Stimulated activated CD8-positive, alpha-beta memory T cell treated with anti-CD3 and anti-CD28 coated beads, Interleukin-4, amount 100 ng/mL, for 24 hours (primary cell): Measurements from ENCODE around the gene HNRNPM.
"Not testable (repeated sequence)": the region's sequence is repeated elsewhere in the genome, so short reads cannot be mapped to it uniquely, and the experiment has no call there.

Experiments used
- DNase-seq: peaks from one replicate; pipeline ENCODE4 v3.0.0-alpha.2; 2020; ENCODE audit warnings: low read depth

The HNRNPM gene, protein sequence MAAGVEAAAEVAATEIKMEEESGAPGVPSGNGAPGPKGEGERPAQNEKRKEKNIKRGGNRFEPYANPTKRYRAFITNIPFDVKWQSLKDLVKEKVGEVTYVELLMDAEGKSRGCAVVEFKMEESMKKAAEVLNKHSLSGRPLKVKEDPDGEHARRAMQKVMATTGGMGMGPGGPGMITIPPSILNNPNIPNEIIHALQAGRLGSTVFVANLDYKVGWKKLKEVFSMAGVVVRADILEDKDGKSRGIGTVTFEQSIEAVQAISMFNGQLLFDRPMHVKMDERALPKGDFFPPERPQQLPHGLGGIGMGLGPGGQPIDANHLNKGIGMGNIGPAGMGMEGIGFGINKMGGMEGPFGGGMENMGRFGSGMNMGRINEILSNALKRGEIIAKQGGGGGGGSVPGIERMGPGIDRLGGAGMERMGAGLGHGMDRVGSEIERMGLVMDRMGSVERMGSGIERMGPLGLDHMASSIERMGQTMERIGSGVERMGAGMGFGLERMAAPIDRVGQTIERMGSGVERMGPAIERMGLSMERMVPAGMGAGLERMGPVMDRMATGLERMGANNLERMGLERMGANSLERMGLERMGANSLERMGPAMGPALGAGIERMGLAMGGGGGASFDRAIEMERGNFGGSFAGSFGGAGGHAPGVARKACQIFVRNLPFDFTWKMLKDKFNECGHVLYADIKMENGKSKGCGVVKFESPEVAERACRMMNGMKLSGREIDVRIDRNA

DNA sequence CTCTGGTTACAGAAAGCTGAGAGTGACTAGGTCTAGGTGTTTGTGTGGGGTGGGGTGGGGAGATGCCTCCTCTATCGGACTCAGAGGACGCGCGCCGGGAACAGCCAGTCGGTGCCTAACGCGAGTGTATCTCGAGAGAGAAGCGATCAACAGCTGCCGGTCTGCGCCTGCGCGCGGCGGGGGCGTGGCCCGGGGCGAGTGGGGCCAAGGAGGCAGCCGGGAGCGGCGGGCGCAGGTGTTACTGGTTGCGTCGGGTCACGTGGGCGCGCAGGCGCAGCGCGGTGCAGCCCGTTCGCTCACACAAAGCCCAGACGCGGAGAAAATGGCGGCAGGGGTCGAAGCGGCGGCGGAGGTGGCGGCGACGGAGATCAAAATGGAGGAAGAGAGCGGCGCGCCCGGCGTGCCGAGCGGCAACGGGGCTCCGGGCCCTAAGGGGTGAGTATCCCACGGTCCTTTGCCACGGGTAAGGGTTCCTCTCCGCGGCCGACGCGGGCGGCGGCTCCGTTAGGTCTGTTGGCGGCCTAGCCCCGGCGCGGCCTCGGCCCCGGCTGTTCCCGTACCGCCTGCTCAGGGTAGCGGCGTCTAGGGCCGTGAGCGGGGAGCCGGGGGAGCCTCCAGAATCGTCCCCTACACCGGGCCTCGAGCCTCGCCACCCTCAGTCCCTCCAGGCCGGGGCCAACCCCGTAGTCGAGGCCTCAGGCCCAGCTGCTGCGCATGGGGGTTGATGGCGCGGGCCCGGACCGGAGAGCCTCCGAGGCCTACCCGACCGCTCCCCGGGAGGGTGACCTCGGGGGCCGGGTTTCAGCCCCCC is at the start of gene HNRNPM:
Gene HNRNPM, plus strand, starts transcription at position 299 of the 811 bp plus-strand sequence. Its CDS starts 24 bp downstream, at position 323.
- peak; percentile 100 for DNase-seq

DNA sequence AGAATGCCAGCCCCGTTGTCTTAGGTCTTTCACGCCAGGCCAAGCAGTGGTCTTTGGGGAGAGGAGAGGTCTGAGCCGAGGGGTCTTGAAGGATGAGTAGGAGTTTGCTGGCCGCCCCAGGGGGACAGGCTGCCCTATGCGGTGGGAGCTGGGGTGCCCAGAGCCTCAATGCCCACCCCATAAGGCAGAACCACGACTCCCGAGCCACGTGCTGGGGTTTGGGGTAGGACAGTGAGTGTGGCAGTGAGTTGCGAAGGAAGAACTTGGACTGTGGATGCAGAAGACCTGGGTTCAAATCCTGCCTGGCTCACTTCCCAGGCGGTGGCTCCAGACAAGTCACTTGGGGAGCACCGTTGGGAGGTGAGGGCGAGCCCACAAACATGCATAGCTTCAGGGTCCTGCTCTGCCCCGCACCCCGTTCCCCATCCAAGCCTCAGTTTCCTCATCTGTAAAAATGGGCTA is 49.1 kb upstream of the HNRNPM start:
- no peak for DNase-seq

DNA sequence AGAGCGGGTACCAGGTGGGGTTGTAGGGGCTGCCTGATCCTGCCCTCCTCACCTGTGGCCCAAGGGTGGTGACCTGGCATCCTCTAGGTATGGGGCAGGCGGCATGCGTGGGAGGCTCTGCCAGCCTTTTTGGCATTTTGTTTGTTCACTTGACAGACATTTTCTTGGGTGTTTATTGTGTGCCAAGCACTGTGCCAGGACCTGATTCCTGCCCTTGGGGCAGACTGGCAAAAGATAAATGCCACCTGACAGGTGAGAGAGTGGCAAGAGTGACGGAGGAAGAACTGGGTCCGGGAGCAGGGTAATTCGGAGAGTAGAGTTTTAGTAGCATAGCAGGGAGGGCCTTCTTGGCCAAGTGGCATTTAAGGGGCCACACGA is 48.6 kb upstream of the HNRNPM start:
- no peak for DNase-seq

DNA sequence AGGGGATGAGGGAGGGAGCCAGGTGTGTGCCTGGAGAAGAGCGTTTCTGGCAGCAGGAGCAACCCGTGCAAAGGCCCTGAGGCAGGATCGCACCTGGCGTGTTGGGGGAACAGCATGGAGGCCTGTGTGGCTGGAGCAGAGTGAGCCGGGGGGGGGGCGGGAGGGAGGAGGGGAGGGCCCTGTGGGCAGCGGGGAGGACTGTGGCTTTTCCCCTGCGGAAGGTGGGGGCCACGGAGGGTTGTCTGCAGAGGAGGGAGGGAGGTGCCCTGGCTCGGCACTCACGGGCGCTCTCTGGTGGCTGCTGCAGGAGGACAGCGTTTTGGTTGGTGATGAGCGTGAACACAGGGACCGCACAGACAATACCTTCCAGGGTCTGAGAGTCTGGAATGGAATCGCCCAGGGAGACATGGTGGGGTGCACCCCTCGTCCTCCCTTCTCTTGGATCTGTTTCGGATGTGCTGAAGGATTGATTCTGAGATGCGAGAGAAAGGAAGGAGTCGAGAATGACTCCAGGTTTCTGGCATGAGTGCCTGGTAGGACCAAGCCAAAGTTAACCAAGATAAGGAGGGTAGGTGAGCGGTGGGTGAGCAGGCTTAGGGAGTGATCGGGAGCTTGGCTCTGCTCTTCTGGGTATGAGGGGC is 48.1 kb upstream of the HNRNPM start:
- peak; percentile 55 for DNase-seq

DNA sequence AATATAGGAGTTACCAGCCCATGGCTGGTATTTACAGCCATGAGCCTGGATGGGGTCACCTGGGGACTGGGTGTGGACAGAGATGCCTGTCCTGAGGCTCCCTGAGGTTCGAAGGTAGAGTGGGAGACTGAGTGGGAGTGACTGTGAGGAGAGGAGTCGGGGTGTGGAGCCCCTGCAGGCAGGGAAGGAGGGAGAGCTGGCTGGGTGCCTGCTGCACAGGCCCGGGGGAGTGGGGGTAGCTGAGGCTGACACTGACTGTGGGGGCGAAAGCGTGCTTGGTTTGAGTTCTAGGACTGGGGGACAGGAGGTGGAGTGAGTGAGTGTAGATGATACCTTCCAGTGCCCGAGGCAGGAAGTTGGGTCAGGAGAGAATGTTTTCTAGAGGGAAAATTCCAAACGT is 47.5 kb upstream of the HNRNPM start:
- DNase-seq: no peak

DNA sequence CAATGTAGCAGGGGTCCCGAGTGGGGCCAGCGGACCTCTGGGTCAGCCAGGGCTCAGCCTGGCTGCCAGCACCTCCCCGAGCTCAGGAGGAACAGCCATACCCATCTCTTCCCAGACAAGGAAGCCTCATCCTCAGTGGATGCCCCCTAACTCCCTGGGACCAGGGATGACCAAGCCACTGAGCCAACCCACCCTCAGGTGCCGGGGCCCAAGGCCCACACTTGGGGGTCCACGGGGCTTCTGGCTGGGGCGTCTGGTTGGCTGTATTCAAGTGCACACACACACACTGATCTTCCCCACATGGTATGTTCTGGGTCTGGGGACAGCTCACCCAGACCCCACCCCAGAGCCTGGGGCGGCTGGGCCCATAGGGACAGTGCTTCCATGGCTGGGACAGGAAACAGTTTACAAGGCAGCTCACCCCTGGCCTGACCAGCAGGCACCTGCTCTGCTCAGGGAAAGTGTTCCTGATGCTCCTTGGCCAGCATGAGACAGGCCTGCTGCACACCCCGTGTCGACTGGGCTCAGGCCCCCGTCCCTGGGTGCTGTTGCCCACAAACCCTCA is 46.9 kb upstream of the HNRNPM start:
- no peak for DNase-seq

DNA sequence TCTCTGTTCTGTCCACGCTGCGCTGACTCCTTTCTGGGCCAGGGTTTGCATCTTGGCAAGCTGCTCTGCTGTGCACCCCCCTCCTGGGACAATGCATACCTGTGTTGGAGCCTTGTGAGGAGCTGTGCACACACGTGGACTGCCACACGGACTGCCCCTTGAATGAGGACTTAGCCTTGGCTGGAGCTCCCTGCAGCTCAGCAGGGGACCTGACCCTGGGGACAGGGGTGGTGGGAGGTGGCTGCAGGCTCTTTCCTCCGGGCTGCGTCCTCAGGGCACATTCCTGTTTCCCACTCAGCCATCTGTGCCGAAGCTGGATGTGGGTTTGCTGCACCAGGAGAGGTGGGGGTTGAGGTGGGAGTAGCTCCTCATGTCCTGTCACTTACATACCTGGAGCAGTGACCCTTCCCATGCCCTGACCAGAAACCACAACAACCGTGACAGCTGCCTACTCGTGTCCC is 46.4 kb upstream of the HNRNPM start:
- no peak for DNase-seq

DNA sequence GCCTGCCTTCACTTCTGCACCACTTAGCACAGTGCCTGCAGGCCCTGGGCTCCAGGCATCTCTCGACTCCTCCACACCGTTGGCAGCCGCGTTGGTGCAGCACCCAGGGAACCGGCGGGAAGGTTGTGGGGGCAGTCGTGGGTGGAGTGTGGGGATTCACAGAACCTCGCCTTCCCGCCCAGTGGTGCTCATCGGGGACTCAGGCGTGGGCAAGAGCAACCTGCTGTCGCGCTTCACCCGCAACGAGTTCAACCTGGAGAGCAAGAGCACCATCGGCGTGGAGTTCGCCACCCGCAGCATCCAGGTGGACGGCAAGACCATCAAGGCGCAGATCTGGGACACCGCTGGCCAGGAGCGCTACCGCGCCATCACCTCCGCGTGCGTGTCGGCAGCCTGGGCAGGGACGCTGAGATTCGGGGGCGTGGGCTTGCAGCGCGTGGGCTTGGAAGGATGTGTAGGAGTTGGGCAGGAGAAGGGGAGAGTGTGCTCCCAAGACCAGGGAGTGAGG is 45.0 kb upstream of the HNRNPM start:
- no peak for DNase-seq

DNA sequence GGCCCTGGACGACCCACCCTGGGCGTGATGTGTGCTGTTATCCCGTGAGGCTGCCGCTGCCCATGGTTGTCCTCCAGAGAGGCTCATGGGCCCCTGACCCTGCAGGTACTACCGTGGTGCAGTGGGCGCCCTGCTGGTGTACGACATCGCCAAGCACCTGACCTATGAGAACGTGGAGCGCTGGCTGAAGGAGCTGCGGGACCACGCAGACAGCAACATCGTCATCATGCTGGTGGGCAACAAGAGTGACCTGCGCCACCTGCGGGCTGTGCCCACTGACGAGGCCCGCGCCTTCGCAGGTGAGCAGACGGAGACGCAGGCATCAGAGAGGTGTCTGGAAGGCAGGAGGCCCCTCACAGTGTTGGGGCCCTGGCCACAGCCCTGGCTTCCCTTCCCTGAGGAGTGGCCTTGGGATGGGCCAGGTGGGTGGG is 42.8 kb upstream of the HNRNPM start:
- no peak for DNase-seq

DNA sequence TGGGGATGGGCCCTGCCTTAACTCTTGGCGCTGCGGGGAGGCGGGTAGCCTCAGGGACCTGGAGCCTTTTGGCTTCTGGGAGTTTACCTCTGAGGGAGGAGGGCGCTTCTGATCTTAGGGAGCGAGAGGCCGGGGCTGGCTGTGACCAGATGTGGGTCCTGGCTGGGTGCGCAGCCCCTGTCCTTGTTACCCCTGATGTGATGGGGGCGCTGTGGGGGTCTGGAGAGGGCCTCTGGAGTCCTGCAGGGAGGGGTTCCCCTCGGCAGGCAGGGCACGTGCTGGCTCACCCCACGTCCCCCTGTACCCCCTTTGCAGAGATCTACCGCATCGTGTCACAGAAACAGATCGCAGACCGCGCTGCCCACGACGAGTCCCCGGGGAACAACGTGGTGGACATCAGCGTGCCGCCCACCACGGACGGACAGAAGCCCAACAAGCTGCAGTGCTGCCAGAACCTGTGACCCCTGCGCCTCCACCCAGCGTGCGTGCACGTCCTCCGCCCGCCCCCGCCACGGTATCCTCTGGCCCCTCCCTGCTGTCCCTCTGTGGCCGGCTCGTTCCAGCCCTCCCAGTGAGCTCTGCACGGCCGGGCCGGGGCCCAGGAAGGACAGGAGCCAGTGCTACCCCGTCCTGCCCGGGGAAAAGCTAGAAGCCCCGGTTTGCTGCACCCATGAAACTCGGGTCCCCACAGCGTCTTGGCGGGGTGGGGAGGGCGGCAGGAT is 41.5 kb upstream of the HNRNPM start:
- DNase-seq: no peak

DNA sequence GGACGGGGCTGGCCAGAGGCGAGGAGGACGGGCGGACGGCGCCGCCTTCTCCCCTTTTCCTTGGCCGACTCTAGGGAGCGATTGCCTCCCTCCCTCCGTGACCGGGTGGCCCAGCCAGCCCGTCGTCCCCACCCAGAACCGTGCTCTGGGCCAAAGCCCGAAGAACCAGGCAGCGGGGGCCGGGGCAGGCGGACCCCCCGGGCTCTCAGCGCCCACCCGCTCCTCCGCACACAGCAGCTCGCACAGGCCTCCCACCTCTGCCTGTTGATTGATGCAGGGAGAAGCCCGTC is 41.0 kb upstream of the HNRNPM start:
- no peak for DNase-seq

DNA sequence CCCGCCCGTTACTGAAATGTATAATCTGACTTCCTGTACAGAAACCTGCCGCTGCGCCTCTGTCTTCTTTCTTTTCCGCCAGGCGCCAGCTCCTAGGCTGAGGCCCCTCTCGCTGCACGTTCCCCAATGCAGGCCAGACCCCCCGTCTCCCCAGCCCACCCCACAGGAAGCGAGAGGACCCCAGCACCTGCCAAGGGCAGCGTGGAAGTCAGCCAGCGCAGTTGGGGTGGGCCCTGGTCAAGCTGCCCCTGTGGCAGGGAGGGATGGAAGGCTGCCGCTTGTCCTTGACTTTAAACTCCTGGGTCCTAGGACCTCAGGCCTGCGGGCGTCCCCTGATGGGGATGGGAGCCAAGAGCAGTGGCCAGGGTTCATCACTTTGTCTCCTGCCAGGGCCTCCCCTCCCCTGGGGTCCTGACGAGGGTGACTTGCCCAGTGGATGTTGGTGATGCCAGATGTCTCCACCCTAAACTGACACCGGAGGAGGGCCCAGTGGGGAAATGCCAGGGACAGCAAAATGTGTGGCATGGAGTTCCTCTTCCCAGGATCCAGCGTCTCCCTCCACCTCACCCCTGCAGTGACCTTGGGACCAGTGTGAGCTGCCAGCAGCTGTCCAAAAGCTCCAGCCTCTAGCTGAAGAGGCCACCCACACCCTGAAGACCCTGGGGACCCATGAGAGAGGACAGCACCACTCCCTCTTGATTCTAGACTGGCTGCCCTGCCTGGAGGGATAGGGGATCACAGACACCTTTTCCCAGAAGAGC is 40.2 kb upstream of the HNRNPM start:
- no peak for DNase-seq

DNA sequence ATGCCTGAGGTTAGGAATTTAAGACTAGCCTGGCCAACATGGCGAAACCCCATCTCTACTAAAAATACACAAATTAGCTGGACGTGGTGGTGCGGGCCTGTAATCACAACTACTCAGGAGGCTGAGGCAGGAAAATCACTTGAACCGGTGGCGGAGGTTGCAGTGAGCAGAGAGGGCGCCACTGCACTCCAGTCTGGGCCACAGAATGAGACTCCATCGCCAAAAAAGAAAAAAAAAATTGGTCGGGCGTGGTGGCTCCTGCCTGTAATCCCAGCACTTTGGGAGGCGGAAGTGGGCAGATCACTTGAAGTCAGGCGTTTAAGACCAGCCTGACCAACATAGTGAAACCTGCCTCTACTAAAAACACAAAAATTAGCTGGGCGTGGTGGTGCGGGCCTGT is 34.1 kb upstream of the HNRNPM start:
- not testable (repeated sequence) for DNase-seq

DNA sequence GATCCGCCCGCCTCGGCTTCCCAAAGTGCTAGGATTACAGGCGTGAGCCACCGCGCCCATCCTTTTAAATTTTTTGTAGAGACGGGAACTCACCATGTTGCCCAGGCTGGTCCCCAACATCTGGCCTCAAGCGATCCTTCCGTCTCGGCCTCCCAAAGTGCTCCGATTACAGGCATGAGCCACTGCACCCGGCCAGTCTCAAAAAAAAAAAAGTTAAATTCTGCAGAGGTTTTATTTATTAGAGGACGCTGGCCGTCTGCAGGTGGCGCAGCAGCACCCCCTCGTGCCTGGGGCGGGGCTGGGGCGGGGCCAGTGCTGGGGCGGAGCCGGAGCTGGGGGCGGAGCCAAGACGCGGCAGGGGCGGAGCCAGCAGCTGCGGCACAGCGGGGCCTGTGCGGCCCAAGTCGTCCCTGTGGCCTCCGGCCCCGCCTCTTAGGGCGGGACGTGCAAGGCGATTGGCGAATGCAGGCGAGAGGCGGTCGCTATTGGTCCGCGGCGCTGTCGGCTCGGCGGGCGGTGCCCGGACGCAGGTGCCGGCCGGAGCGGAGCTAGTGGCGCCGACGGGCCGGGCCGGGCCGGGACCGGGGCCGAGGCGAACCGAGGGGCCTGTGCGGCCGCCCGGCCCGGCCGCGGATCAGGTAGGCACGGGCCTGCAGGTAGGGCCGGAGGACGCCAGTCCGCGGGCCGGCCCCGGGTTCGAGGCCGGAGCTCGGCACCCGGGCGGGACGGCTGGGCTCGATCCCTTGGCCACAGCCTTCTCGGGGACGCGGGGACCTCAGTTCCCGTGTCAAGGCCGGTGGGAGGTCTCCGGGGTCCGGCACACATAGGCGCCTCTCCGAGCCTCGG is 31.8 kb upstream of the HNRNPM start, which contains the start of gene MARCHF2:
Gene MARCHF2, plus strand, starts transcription at position 523 of the 846 bp plus-strand sequence. CDS start 8,536 bp downstream, outside the sequence.
- DNase-seq: peak; percentile 91

DNA sequence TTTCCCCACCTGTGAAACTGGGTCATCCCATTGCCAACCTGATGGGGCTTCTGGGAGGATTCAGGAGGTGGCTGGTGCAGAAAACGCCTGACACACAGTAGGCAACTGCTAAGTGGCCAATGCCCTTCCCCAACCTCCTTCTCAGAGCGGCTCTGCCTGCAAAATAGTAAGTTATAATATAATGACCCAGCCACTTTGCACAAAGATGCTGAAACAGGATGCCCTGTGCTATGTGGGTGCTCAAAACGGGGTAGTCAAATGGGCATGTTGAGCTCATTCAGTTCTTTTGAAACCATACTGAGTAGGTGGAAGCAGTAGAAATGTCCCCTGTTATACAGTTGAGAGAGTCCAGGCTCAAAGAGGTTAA is 31.2 kb upstream of the HNRNPM start:
- no peak for DNase-seq

DNA sequence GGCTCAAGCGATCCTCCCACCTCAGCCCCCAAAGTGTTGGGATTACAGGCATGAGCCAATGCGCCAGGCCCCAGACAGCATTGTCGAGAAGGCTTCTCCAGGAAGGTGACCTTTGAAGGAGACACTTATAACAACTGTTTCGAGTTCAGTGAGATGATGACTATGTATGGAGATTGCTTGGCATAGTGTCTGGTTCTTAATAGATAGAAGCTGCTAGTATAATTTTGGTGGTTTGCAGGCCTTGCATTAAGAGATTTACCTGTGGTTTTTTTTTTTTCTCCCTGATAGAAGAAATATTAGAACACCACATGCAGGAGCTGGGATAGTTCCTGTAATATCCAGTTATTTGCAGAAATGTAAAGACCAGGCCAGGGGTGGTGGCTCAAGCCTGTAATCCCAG is 28.0 kb upstream of the HNRNPM start:
- DNase-seq: no peak

DNA sequence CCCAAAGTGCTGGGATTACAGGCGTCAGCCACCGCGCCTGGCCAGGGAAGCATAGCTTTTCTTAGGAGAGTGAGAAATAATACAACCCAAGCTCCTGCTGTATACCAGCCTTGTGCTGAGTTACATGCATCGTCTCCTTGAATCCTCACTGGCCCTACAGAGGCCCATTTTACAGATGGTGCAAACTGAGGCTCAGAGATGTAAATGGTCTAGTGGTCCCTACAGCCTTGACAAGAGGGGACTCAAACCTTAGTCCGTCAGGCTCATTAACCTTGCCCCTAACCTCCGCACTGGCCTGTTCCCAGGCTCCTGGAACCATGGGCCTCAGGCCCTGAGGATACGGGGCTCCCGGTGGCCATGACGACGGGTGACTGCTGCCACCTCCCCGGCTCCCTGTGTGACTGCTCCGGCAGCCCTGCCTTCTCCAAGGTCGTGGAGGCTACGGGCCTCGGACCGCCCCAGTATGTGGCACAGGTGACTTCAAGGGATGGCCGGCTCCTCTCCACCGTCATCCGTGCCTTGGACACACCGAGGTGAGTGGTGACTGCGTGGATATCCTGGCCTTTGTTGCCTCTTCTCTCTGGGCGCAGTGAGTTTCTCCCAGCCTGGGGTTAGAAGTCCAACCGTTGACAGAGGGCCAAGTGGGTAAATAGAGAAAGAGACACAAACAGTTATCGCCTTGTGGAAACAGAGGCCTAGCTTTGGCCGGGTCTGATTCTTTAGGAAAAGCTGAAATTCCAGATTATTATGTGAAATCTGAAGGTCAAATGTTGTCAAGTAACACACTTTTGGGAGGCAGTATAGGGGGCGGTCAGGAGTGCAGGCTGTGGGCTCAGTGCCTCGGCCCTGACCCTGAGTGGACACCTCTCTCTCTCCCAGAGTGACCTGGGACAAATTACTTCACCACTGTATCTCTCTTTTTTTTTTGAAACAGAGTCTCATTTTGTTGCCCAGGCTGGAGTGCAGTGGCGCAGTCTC is 23.0 kb upstream of the HNRNPM start:
- DNase-seq: no peak

DNA sequence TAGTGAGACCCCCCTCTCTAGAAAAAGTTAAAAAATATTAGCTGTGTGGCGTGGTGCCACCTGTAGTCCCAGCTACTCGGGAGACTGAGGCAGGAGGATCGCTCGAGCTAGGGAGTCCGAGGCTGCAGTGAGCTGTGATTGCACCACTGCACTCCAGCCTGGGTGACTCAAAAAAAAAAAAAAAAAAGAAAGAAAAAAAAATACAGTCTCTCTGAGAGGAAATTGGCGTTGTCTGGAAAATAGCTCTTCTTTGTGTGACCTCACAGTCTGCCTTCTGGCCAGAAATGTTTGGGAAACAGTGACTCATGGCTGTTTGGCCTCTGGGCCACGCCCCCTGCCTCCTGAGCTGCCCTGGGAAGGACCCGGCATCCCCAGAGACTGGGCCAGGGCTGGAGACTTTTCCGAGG is 21.0 kb upstream of the HNRNPM start:
- DNase-seq: no peak
